HEK293 (cell line): ENCODE data around the gene DMAC2.

Source experiments
- CTCF ChIA-PET: fragments of 350-600 bp; formaldehyde crosslinking; extraction: SDS; loops from one replicate; lab custom pipeline; 2021; ENCODE audit warnings: antibody characterized with exemption; lab: Yijun Ruan, JAX
- POLR2A ChIA-PET: fragments of 300-600 bp; formaldehyde crosslinking; extraction: SDS; loops from one replicate; lab custom pipeline; 2020; ENCODE audit warnings: antibody characterized with exemption, inconsistent platforms; lab: Yijun Ruan, JAX
- H3K27ac ChIP-seq: fragments of 200-500 bp; sonication (Bioruptor generic); 2 replicates; pipeline ENCODE4 v1.5.1; 2014; ENCODE audit warnings: low read depth, low read length, control low read depth, inconsistent platforms; ENCODE audit errors: extremely low read depth
- H3K36me3 ChIP-seq, 2 experiments: fragments of 200-500 bp in 1 of 2; sonication (Bioruptor generic) in 1 of 2; 1 replicate in 1 of 2; 2 replicates in 1 of 2; pipeline ENCODE4 v1.5.1; 2014 to 2017; ENCODE audit warnings: inconsistent platforms in 2 of 2, low read length in 2 of 2; ENCODE audit not compliant: control insufficient read depth in 2 of 2, insufficient read depth in 1 of 2
- H3K4me1 ChIP-seq: fragments of 200-500 bp; sonication (Bioruptor generic); 2 replicates; pipeline ENCODE4 v1.5.1; 2014; ENCODE audit warnings: mild to moderate bottlenecking, low read length, inconsistent platforms; ENCODE audit not compliant: control insufficient read depth, insufficient read depth
- H3K4me3 ChIP-seq: 2 replicates; pipeline ENCODE4 v1.5.1; 2011; ENCODE audit warnings: low read depth, mild to moderate bottlenecking, control low read depth, low read length, moderate library complexity
- H3K9me3 ChIP-seq: fragments of 200-500 bp; sonication (Bioruptor generic); 2 replicates; pipeline ENCODE4 v1.5.1; 2014; ENCODE audit warnings: low read depth, low read length, inconsistent platforms; ENCODE audit not compliant: control insufficient read depth, insufficient read depth
- GFI1B ChIP-seq: fragments of 450-650 bp; formaldehyde crosslinking; IDR thresholded peaks from 2 replicates; pipeline ENCODE4 v1.5.1; 2016; ENCODE audit warnings: missing biosample characterization, missing genetic modification characterization
- GLIS2 ChIP-seq: fragments of 450-650 bp; formaldehyde crosslinking; IDR thresholded peaks from 2 replicates; pipeline ENCODE4 v1.5.1; 2016; ENCODE audit warnings: missing biosample characterization, missing genetic modification characterization
- IKZF3 ChIP-seq: fragments of 450-650 bp; IDR thresholded peaks from 2 replicates; pipeline ENCODE4 v1.5.0; 2018; ENCODE audit warnings: missing biosample characterization, mild to moderate bottlenecking, missing genetic modification characterization, moderate library complexity
- MZF1 ChIP-seq: fragments of 450-650 bp; formaldehyde crosslinking; IDR thresholded peaks from 2 replicates; pipeline ENCODE4 v1.5.1; 2017; ENCODE audit warnings: missing biosample characterization, missing genetic modification characterization, borderline replicate concordance
- PRDM1 ChIP-seq: fragments of 450-650 bp; formaldehyde crosslinking; IDR thresholded peaks from 2 replicates; pipeline ENCODE4; 2016; ENCODE audit warnings: missing biosample characterization, missing genetic modification characterization
- SP3 ChIP-seq: fragments of 450-650 bp; formaldehyde crosslinking; IDR thresholded peaks from 2 replicates; pipeline ENCODE4 v1.5.1; 2016; ENCODE audit warnings: missing biosample characterization, missing genetic modification characterization
- WT1 ChIP-seq: fragments of 450-650 bp; formaldehyde crosslinking; IDR thresholded peaks from 2 replicates; pipeline ENCODE4 v1.5.1; 2016; ENCODE audit warnings: missing biosample characterization, missing genetic modification characterization
- ZBTB21 ChIP-seq: fragments of 450-650 bp; formaldehyde crosslinking; IDR thresholded peaks from 2 replicates; pipeline ENCODE4 v1.5.1; 2017; ENCODE audit warnings: missing biosample characterization, missing genetic modification characterization
- ZBTB7A ChIP-seq: fragments of 450-650 bp; formaldehyde crosslinking; IDR thresholded peaks from 2 replicates; pipeline ENCODE4 v1.5.1; 2016; ENCODE audit warnings: low read depth, missing biosample characterization, missing genetic modification characterization
- ZFP69B ChIP-seq: fragments of 450-650 bp; formaldehyde crosslinking; IDR thresholded peaks from 2 replicates; pipeline ENCODE4 v1.5.1; 2016; ENCODE audit warnings: missing biosample characterization, missing genetic modification characterization
- ZNF121 ChIP-seq: fragments of 450-650 bp; formaldehyde crosslinking; IDR thresholded peaks from 2 replicates; pipeline ENCODE4 v1.5.1; 2016; ENCODE audit warnings: missing biosample characterization, missing genetic modification characterization
- ZNF133 ChIP-seq: fragments of 450-650 bp; formaldehyde crosslinking; IDR thresholded peaks from 2 replicates; pipeline ENCODE4 v1.5.1; 2016; ENCODE audit warnings: missing biosample characterization, missing genetic modification characterization
- ZNF214 ChIP-seq: fragments of 450-650 bp; formaldehyde crosslinking; IDR thresholded peaks from 2 replicates; pipeline ENCODE4 v1.5.1; 2017; ENCODE audit warnings: missing biosample characterization, mild to moderate bottlenecking, missing genetic modification characterization, borderline replicate concordance
- ZNF302 ChIP-seq: fragments of 450-650 bp; formaldehyde crosslinking; IDR thresholded peaks from 2 replicates; pipeline ENCODE4 v1.5.1; 2016; ENCODE audit warnings: missing biosample characterization, missing genetic modification characterization, low read depth
- ZNF335 ChIP-seq: fragments of 450-650 bp; formaldehyde crosslinking; conservative IDR thresholded peaks from 2 replicates; pipeline ENCODE4 v1.5.1; 2016; ENCODE audit warnings: missing biosample characterization, missing genetic modification characterization
- ZNF530 ChIP-seq: fragments of 450-650 bp; formaldehyde crosslinking; IDR thresholded peaks from 2 replicates; pipeline ENCODE4 v1.5.1; 2016; ENCODE audit warnings: low read depth, missing biosample characterization, missing genetic modification characterization
- ZNF596 ChIP-seq: fragments of 450-650 bp; IDR thresholded peaks from 2 replicates; pipeline ENCODE4 v1.5.0; 2018; ENCODE audit warnings: missing biosample characterization, mild to moderate bottlenecking, missing genetic modification characterization, moderate library complexity
- ZNF670 ChIP-seq: fragments of 450-650 bp; formaldehyde crosslinking; IDR thresholded peaks from 2 replicates; pipeline ENCODE4 v1.5.1; 2016; ENCODE audit warnings: missing biosample characterization, missing genetic modification characterization, low read depth
- ZNF707 ChIP-seq: fragments of 450-650 bp; formaldehyde crosslinking; IDR thresholded peaks from 2 replicates; pipeline ENCODE4 v1.5.1; 2016; ENCODE audit warnings: missing biosample characterization, missing genetic modification characterization
- TF ChIP-seq, protein P1 (sequence below): fragments of 450-650 bp; formaldehyde crosslinking; IDR thresholded peaks from 2 replicates; pipeline ENCODE4 v1.5.1; 2017; ENCODE audit warnings: missing biosample characterization, missing genetic modification characterization
- TF ChIP-seq, protein P2 (sequence below): fragments of 450-650 bp; formaldehyde crosslinking; IDR thresholded peaks from 2 replicates; pipeline ENCODE4 v1.5.1; 2017; ENCODE audit warnings: missing biosample characterization, mild to moderate bottlenecking, missing genetic modification characterization, moderate library complexity
- TF ChIP-seq, protein P3 (sequence below): fragments of 450-650 bp; formaldehyde crosslinking; conservative IDR thresholded peaks from 2 replicates; pipeline ENCODE4 v1.5.1; 2016; ENCODE audit warnings: low read depth, missing biosample characterization, missing genetic modification characterization
- TF ChIP-seq, protein P4 (sequence below): fragments of 450-650 bp; formaldehyde crosslinking; IDR thresholded peaks from 2 replicates; pipeline ENCODE4 v1.5.1; 2016; ENCODE audit warnings: missing biosample characterization, missing genetic modification characterization
- TF ChIP-seq, protein P5 (sequence below): fragments of 450-650 bp; formaldehyde crosslinking; IDR thresholded peaks from 2 replicates; pipeline ENCODE4 v1.5.1; 2016; ENCODE audit warnings: missing biosample characterization, missing genetic modification characterization

The DMAC2 gene

DNA sequence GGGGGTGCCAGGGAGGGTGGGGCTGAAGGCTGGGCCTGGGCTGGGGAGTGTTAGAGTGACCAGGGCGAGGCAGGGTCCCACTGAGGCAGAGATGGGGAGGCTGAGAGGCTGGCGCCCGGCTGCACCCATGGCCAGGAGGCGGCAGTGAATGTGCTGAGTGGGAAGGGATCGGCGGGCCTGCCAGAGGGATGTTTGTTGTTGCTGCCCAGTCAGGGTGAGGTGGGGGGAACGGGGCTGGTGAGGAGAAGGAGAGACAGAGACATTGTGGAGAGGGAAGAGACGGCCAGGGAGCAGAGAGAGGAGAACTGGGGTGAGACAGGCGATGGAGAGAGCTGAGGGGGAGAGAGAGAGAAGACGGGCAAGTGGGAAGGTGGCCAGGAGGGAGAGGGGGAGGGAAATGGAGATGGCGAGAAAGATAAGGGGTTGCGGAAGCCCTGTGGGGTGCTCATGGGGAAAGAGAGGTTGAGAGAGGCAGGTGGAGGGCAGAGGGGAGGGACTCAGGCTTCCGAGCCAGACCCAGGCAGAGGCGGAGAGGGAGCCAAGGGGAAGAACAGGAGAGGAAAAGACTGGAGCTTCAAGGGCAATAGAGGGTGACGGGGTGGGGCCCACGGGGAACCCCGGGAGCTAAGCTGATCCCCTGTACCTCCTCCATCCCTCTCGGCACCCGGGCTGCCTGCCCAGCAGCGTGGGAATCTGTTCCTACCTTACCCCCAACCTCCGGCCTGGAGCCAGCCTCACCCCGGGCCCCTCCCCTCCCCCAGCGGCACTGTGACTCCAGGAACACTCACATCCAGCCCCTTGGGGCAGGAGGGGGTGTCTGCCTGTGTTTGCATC lies 11.8 kb downstream of the DMAC2 start (continued):
- TF ChIP-seq, protein P1, sequence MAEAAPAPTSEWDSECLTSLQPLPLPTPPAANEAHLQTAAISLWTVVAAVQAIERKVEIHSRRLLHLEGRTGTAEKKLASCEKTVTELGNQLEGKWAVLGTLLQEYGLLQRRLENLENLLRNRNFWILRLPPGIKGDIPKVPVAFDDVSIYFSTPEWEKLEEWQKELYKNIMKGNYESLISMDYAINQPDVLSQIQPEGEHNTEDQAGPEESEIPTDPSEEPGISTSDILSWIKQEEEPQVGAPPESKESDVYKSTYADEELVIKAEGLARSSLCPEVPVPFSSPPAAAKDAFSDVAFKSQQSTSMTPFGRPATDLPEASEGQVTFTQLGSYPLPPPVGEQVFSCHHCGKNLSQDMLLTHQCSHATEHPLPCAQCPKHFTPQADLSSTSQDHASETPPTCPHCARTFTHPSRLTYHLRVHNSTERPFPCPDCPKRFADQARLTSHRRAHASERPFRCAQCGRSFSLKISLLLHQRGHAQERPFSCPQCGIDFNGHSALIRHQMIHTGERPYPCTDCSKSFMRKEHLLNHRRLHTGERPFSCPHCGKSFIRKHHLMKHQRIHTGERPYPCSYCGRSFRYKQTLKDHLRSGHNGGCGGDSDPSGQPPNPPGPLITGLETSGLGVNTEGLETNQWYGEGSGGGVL (tag by site-specific recombination) = peak; percentile 80
- TF ChIP-seq ZBTB7A (no peak), ZNF133 (tag by site-specific recombination) (no peak), PRDM1 (0 out of 2 replicates have a peak, but pooled peaks have one; percentile 8), ZNF530 (tag by site-specific recombination) (no peak)

DNA sequence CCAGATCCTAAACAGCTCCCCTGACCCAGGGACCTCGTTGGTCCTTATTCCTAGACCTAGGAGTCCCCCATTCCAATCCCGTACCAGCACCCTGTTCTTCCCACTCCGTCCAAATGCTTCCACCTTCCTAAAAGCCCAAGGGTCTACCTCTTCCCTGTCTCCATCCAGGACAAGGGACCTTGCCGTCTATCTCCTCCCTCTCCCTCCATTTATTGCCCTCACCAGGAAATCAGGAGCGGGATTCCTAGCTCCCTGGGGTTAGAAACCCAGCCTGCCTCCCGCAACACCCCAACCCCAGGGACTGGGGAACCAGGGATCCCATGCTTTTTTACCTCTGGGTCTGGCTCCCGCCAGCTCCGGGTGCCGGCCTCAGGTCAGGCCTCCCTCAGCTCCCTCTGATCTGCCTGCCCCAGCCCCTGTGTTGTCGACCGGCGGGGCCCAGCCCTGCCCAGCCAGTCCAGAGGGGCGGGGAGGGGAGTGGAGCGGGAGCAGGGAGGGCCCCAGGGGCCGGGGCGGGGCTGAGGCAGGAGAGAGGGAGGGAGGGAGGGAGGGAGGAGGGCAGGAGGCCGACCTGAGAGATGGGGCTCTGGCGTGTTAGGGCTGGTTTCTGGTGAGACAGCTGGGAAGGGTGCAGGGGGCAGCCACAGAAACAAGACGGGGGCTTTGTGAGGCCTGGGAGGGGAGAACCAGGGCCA lies 12.6 kb downstream of the DMAC2 start, which contains the start of gene B3GNT8:
Gene B3GNT8, minus strand, starts transcription at position 423 of the 695 bp plus-strand sequence. CDS start 596 bp downstream, outside the sequence.
- H3K9me3 ChIP-seq = no peaks in the 10 kb centered on the region
- POLR2A ChIA-PET = interaction anchor here (0.6 to 1.9 kb wide), 7 partner anchors 9 to 686 kb away, joined by 3 to 13 read pairs (median 7); partner anchors contain the start of genes B9D2 and DMAC2
- H3K36me3 ChIP-seq = peaks cover 10 to 46% of the 10 kb centered on the region in 2 experiments; a peak in 2 of 3 replicates
- H3K4me3 ChIP-seq = no peak within 1 kb of the TSS
- peak within 1 kb of the TSS; percentile 64 for H3K27ac ChIP-seq
- CTCF ChIA-PET = interaction anchor here (0.7 to 4.2 kb wide), 2 partner anchors 22 to 879 kb away, joined by 3 to 21 read pairs; no protein-coding TSS in a partner anchor
- H3K4me1 ChIP-seq = peaks cover 13% of the 10 kb centered on the region
- TF ChIP-seq IKZF3 (tag by site-specific recombination) = peak; percentile 51
- TF ChIP-seq ZNF530 (tag by site-specific recombination) = no peak
- TF ChIP-seq, protein P2, sequence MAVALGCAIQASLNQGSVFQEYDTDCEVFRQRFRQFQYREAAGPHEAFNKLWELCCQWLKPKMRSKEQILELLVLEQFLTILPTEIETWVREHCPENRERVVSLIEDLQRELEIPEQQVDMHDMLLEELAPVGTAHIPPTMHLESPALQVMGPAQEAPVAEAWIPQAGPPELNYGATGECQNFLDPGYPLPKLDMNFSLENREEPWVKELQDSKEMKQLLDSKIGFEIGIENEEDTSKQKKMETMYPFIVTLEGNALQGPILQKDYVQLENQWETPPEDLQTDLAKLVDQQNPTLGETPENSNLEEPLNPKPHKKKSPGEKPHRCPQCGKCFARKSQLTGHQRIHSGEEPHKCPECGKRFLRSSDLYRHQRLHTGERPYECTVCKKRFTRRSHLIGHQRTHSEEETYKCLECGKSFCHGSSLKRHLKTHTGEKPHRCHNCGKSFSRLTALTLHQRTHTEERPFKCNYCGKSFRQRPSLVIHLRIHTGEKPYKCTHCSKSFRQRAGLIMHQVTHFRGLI = no peak
- TF ChIP-seq ZNF214 (tag by site-specific recombination) = no peak
- TF ChIP-seq ZFP69B (tag by site-specific recombination) = peak; percentile 78; the same call in 1 of the 2 replicates
- TF ChIP-seq, protein P3, sequence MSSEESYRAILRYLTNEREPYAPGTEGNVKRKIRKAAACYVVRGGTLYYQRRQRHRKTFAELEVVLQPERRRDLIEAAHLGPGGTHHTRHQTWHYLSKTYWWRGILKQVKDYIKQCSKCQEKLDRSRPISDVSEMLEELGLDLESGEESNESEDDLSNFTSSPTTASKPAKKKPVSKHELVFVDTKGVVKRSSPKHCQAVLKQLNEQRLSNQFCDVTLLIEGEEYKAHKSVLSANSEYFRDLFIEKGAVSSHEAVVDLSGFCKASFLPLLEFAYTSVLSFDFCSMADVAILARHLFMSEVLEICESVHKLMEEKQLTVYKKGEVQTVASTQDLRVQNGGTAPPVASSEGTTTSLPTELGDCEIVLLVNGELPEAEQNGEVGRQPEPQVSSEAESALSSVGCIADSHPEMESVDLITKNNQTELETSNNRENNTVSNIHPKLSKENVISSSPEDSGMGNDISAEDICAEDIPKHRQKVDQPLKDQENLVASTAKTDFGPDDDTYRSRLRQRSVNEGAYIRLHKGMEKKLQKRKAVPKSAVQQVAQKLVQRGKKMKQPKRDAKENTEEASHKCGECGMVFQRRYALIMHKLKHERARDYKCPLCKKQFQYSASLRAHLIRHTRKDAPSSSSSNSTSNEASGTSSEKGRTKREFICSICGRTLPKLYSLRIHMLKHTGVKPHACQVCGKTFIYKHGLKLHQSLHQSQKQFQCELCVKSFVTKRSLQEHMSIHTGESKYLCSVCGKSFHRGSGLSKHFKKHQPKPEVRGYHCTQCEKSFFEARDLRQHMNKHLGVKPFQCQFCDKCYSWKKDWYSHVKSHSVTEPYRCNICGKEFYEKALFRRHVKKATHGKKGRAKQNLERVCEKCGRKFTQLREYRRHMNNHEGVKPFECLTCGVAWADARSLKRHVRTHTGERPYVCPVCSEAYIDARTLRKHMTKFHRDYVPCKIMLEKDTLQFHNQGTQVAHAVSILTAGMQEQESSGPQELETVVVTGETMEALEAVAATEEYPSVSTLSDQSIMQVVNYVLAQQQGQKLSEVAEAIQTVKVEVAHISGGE = no peak
- TF ChIP-seq ZNF707 (tag by site-specific recombination) = no peak
- TF ChIP-seq ZNF596 (tag by site-specific recombination) = no peak
- no peak for TF ChIP-seq ZNF302
- TF ChIP-seq, protein P4, sequence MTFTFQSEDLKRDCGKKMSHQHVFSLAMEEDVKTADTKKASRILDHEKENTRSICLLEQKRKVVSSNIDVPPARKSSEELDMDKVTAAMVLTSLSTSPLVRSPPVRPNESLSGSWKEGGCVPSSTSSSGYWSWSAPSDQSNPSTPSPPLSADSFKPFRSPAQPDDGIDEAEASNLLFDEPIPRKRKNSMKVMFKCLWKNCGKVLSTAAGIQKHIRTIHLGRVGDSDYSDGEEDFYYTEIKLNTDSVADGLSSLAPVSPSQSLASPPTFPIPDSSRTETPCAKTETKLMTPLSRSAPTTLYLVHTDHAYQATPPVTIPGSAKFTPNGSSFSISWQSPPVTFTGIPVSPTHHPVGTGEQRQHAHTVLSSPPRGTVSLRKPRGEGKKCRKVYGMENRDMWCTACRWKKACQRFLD (tag by site-specific recombination) = no peak
- no peak for TF ChIP-seq MZF1 (tag by site-specific recombination)
- peak; percentile 62 for TF ChIP-seq GLIS2
- peak; percentile 66 for TF ChIP-seq SP3
- no peak for TF ChIP-seq ZBTB21 (tag by site-specific recombination)
- TF ChIP-seq GFI1B = no peak
- no peak; the same call in 1 of the 2 replicates for TF ChIP-seq WT1 (tag by site-specific recombination)
- TF ChIP-seq ZNF335 = peak; percentile 84
- TF ChIP-seq, protein P5, sequence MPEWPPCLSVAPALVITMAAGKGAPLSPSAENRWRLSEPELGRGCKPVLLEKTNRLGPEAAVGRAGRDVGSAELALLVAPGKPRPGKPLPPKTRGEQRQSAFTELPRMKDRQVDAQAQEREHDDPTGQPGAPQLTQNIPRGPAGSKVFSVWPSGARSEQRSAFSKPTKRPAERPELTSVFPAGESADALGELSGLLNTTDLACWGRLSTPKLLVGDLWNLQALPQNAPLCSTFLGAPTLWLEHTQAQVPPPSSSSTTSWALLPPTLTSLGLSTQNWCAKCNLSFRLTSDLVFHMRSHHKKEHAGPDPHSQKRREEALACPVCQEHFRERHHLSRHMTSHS (tag by site-specific recombination) = no peak
- TF ChIP-seq ZNF121 (tag by site-specific recombination) = no peak
- TF ChIP-seq ZNF670 (tag by site-specific recombination) = no peak
